Stimulated activated naive CD8-positive, alpha-beta T cell treated with anti-CD3 and anti-CD28 coated beads, Interleukin-15, amount 100 ng/mL, for 72 hours (primary cell): ENCODE measurements around the gene TBC1D32.
"Not testable (repeated sequence)": the region's sequence is repeated elsewhere in the genome, so short reads cannot be mapped to it uniquely, and the experiment has no call there.

Experiments
- ATAC-seq: fragments of 150-1000 bp; cut with Tn5 transposase; 2 replicates; pipeline ENCODE4 v1.10.0; 2021; ENCODE audit warnings: mild to moderate bottlenecking, moderate library complexity
- DNase-seq, 2 donors: peaks; one replicate each; pipeline ENCODE4 v3.0.0; 2021 to 2022
- H3K27ac Mint-ChIP-seq, 2 donors: one replicate each; pipeline ENCODE4 v1.8.0; 2022; ENCODE audit warnings: mild to moderate bottlenecking in 2 of 2, mixed read lengths in 2 of 2, moderate library complexity in 2 of 2
- H3K27me3 Mint-ChIP-seq: one replicate; pipeline ENCODE4 v1.8.0; 2022; ENCODE audit warnings: mixed read lengths
- H3K4me1 Mint-ChIP-seq: one replicate; pipeline ENCODE4 v1.8.0; 2022; ENCODE audit warnings: mild to moderate bottlenecking, mixed read lengths
- H3K4me3 Mint-ChIP-seq, 2 donors: one replicate each; pipeline ENCODE4 v1.8.0; 2022; ENCODE audit warnings: mild to moderate bottlenecking in 2 of 2, mixed read lengths in 2 of 2, moderate library complexity in 1 of 2
- H3K9me3 Mint-ChIP-seq, 2 donors: one replicate each; pipeline ENCODE4 v1.8.0; 2022; ENCODE audit warnings: mixed read lengths in 2 of 2

The TBC1D32 gene

GRCh38 chr6:121302882-121303281 lies 31.4 kb downstream of the TBC1D32 start:
- Mint-ChIP-seq H3K4me3 (no peak overlapping the region), H3K9me3 (no peaks in the 10 kb centered on the region), H3K27ac (no peak overlapping the region), H3K27me3 (no peaks in the 10 kb centered on the region), H3K4me1 (no peaks in the 10 kb centered on the region)
- DNase-seq (no peak), ATAC-seq (no peak)

GRCh38 chr6:121301156-121301555 lies 33.1 kb downstream of the TBC1D32 start:
- not testable (repeated sequence) for H3K9me3 Mint-ChIP-seq, H3K4me3 Mint-ChIP-seq, DNase-seq, H3K4me1 Mint-ChIP-seq, H3K27me3 Mint-ChIP-seq, ATAC-seq, H3K27ac Mint-ChIP-seq

DNA sequence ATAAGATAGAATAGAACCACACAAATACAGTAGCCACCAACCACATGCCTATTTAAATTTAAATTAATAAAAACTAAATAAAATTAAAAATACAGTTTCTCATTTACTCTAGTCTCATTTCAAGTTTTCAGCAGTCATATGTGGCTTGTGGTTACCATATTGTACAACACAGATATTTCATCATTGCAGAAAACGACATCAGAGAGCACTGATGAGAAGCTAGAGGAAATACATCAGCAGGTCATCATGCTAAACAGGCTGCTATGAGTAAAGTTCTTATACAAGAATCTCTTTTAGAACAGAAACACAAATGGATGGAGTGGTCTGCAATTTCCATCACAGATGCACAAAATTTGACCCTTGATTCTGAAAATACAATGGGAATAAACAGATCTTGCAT lies 36.6 kb downstream of the TBC1D32 start:
- no peak for DNase-seq
- Mint-ChIP-seq H3K4me3 (no peak overlapping the region), H3K27ac (no peak overlapping the region), H3K4me1 (no peaks in the 10 kb centered on the region), H3K27me3 (no peaks in the 10 kb centered on the region), H3K9me3 (no peaks in the 10 kb centered on the region)
- peak; percentile 69 for ATAC-seq

DNA sequence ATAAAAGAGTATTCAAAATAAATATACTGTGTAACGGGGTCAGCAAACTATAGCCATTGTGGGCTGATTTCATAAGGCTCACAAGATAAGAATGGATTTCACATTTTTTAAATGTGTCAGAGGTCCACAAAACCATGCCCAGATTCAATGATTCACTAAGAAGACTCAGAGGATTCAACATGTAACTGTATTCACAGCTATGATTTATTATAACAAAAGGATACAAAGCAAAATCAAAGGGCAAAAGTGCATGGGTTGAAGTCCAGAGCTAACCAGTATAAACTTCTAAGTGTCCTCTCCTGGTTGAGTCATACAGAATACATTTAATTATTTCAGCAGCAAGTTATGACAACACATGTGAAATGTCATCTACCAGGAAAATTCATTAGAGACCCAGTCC lies 49.2 kb downstream of the TBC1D32 start:
- Mint-ChIP-seq H3K4me3 (no peak overlapping the region), H3K27me3 (no peaks in the 10 kb centered on the region), H3K4me1 (no peaks in the 10 kb centered on the region), H3K9me3 (no peaks in the 10 kb centered on the region), H3K27ac (no peak overlapping the region)
- DNase-seq, result no peak
- no peak for ATAC-seq

DNA sequence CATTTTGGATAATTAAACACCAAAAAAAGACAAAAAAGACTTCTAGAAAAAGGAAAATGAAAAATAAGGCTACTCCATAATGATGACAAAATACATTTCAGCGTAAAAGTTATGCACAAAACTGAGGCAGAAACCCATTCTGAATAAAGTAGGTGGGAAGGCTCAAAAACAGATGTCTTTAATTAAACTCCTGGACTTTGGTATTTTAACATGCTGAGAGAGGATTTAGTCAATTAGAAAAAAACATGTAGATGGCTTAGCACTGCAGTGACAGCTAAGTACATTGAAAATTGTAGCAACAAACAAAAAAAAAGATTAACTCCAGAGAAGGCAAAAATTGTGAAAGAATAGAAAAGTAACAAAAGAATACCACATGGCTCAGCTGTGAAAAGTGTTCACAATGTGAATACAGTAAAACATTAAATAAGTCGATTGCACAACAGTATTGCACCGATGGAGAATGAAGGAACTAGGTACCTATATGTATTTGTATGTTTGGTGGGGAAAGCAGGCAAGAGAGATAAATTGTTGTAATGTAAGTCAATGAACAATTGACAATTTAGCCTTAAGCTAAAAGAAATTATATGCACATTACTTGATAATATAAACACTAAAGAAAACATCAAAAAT lies 59.5 kb downstream of the TBC1D32 start:
- Mint-ChIP-seq H3K4me3 (no peak overlapping the region), H3K27me3 (no peaks in the 10 kb centered on the region), H3K9me3 (peaks cover 6 to 17% of the 10 kb centered on the region in 2 donors), H3K4me1 (no peaks in the 10 kb centered on the region), H3K27ac (no peak overlapping the region)
- no peak for DNase-seq
- ATAC-seq, result no peak

DNA sequence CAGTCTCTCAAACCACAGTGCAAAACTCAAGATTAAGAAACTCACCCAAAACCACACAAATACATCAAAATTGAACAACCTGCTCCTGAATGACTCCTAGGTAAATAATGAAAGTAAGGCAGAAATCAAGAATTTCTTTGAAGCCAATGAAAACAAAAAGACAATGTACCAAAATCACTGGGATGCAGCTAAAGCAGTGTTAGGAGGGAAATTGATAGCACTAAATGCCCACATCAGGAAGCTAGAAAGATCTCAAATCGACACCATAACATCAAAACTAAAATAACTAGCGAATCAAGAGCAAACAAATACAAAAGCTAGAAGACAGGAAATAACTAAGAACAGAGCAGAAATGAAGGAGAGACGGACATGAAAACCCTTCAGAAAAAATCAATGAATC lies 70.5 kb downstream of the TBC1D32 start:
- no peak overlapping the region for H3K27ac Mint-ChIP-seq
- H3K4me3 Mint-ChIP-seq, result no peak overlapping the region
- ATAC-seq, result no peak
- H3K4me1 Mint-ChIP-seq, result no peaks in the 10 kb centered on the region
- DNase-seq, result no peak
- H3K27me3 Mint-ChIP-seq, result no peaks in the 10 kb centered on the region
- peaks cover 43 to 45% of the 10 kb centered on the region in 2 donors for H3K9me3 Mint-ChIP-seq

DNA sequence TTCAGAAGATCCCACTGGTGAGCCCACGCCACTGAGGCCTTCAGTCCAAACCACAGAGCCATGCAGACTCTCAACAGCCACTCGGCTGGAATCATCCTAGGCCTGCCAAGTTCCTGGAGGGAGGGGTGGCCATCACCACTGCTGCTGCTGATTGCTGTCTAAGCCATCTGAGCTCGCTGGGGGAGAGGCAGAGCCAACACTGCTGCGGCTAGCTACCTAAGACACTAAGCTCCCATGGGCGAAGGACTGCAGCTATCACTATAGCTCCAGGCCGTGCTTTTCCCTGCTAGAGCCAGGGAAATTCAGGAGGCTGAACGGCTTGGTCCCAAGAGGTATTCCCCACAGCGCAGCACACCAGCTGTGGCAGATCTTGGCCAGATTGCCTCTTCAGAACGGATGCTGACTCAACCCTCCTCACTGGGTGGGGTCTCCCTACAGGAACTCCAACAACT lies 73.6 kb downstream of the TBC1D32 start:
- Mint-ChIP-seq H3K4me1 (no peaks in the 10 kb centered on the region), H3K27me3 (no peaks in the 10 kb centered on the region), H3K9me3 (peaks cover 25 to 34% of the 10 kb centered on the region in 2 donors), H3K27ac (no peak overlapping the region), H3K4me3 (no peak overlapping the region)
- DNase-seq, result no peak
- ATAC-seq, result no peak

GRCh38 chr6:121247386-121247785 lies 86.9 kb downstream of the TBC1D32 start:
- ATAC-seq (peak; percentile 81), DNase-seq (no peak)
- H3K4me1 Mint-ChIP-seq, result peaks cover 11% of the 10 kb centered on the region
- peak overlapping the region; percentile 5 to 51 for H3K27ac Mint-ChIP-seq
- no peaks in the 10 kb centered on the region for H3K27me3 Mint-ChIP-seq
- peaks cover 31 to 48% of the 10 kb centered on the region in 2 donors for H3K9me3 Mint-ChIP-seq
- H3K4me3 Mint-ChIP-seq, result peak overlapping the region in 1 of 2 donors; percentile 4

- no peak for ATAC-seq
- DNase-seq, result no peak
- no peaks in the 10 kb centered on the region for H3K27me3 Mint-ChIP-seq
- H3K9me3 Mint-ChIP-seq, result peaks cover 10% of the 10 kb centered on the region in 2 donors
- no peak overlapping the region for H3K4me3 Mint-ChIP-seq
- H3K4me1 Mint-ChIP-seq, result peaks cover 5% of the 10 kb centered on the region
- peak overlapping the region in 1 of 2 donors; percentile 25 for H3K27ac Mint-ChIP-seq
These were observed 91.9 kb downstream of the TBC1D32 start for GRCh38 chr6:121242386-121242785.

- H3K9me3 Mint-ChIP-seq, result peaks cover 9 to 11% of the 10 kb centered on the region in 2 donors
- H3K4me3 Mint-ChIP-seq, result no peak overlapping the region
- no peak for ATAC-seq
- no peaks in the 10 kb centered on the region for H3K4me1 Mint-ChIP-seq
- H3K27me3 Mint-ChIP-seq, result no peaks in the 10 kb centered on the region
- DNase-seq, result no peak
- no peak overlapping the region for H3K27ac Mint-ChIP-seq
These were observed 96.4 kb downstream of the TBC1D32 start for GRCh38 chr6:121237859-121238258.

GRCh38 chr6:121236984-121237383 lies 97.3 kb downstream of the TBC1D32 start:
- ATAC-seq (no peak), DNase-seq (no peak)
- Mint-ChIP-seq H3K4me1 (no peaks in the 10 kb centered on the region), H3K27me3 (no peaks in the 10 kb centered on the region), H3K4me3 (no peak overlapping the region), H3K27ac (no peak overlapping the region), H3K9me3 (peaks cover 10 to 13% of the 10 kb centered on the region in 2 donors)

GRCh38 chr6:121235386-121235785 lies 98.9 kb downstream of the TBC1D32 start:
- no peak overlapping the region for H3K4me3 Mint-ChIP-seq
- H3K4me1 Mint-ChIP-seq, result no peaks in the 10 kb centered on the region
- H3K27me3 Mint-ChIP-seq, result no peaks in the 10 kb centered on the region
- H3K27ac Mint-ChIP-seq, result no peak overlapping the region
- H3K9me3 Mint-ChIP-seq, result peaks cover 16 to 21% of the 10 kb centered on the region in 2 donors
- ATAC-seq (no peak), DNase-seq (no peak)

DNA sequence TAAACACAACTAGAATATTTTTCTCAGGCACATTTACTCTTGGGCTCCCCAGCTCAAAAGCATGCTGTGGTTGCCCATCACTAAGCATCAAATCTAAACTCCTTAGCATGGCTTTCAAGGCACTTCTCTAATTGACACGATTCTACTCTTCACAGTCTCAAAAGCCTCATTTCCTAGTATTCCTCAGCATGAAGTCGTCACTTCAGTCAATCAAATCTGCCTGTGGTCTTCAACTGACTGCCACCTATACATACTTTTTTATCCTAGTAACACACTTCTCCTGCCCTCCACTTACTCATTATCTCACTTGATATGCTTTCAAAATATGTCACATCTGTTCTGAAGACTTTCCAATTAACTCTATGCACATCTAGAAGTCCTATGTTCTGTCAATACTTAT lies 110.3 kb downstream of the TBC1D32 start:
- DNase-seq, result no peak
- no peak overlapping the region for H3K27ac Mint-ChIP-seq
- H3K9me3 Mint-ChIP-seq, result peaks cover 4% of the 10 kb centered on the region in 2 donors
- no peaks in the 10 kb centered on the region for H3K4me1 Mint-ChIP-seq
- H3K4me3 Mint-ChIP-seq, result no peak overlapping the region
- no peaks in the 10 kb centered on the region for H3K27me3 Mint-ChIP-seq
- ATAC-seq, result no peak

DNA sequence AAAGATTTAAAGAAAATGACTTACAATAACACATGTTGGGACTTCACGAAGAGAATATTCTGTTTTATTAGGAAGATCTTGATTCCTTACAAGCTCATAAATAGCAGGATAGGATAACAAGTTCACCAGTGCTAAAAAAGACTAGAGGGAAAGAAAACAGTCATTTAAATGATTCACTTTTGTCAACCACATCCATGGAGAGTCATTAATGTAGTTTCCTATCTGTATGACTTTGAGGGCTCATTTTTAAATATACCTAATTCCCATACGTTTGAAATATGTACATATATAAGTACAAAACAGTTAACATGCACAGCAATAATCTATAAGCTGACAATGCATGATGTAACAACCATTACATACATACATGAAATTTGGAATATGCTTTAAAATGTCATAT lies 111.1 kb downstream of the TBC1D32 start:
- DNase-seq (no peak), ATAC-seq (no peak)
- Mint-ChIP-seq H3K4me3 (no peak overlapping the region), H3K27me3 (no peaks in the 10 kb centered on the region), H3K27ac (no peak overlapping the region), H3K4me1 (no peaks in the 10 kb centered on the region), H3K9me3 (peaks cover 4 to 9% of the 10 kb centered on the region in 2 donors)

- Mint-ChIP-seq H3K27ac (no peak overlapping the region), H3K4me3 (no peak overlapping the region), H3K4me1 (no peaks in the 10 kb centered on the region), H3K9me3 (peaks cover 8 to 15% of the 10 kb centered on the region in 2 donors), H3K27me3 (no peaks in the 10 kb centered on the region)
- no peak for ATAC-seq
- no peak for DNase-seq
These were observed 111.6 kb downstream of the TBC1D32 start for GRCh38 chr6:121222656-121223055.

DNA sequence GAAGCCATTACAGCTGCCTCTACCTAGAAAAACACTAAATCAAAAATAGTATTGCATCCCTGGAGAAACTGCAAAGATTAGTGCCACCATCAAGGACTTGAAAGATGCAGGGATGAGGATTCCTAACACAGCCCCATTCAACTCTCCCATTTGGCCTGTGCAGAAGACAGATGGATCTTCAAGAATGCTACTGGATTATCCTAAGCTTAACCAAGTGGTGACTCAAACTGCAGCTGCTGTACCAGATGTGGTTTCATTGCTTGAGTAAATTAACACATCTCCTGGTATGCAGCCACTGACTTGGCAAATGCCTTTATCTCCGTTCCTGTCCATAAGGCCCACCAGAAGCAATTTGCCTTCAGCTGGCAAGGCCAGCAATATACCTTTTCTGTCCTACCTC lies 117.4 kb downstream of the TBC1D32 start:
- ATAC-seq, result no peak
- no peaks in the 10 kb centered on the region for H3K4me1 Mint-ChIP-seq
- peaks cover 18 to 58% of the 10 kb centered on the region in 2 donors for H3K9me3 Mint-ChIP-seq
- no peak for DNase-seq
- no peak overlapping the region for H3K27ac Mint-ChIP-seq
- no peaks in the 10 kb centered on the region for H3K27me3 Mint-ChIP-seq
- no peak overlapping the region for H3K4me3 Mint-ChIP-seq

- H3K9me3 Mint-ChIP-seq, result peaks cover 17 to 53% of the 10 kb centered on the region in 2 donors
- H3K27ac Mint-ChIP-seq, result peak overlapping the region in 1 of 2 donors; percentile 67
- H3K4me1 Mint-ChIP-seq, H3K27me3 Mint-ChIP-seq, DNase-seq, ATAC-seq, H3K4me3 Mint-ChIP-seq: not testable (repeated sequence)
These were observed 120.9 kb downstream of the TBC1D32 start for GRCh38 chr6:121213341-121213740.
